WTC11 (cell line): Measurements from ENCODE around the gene TRPC4AP. TPM values are rescaled to one million over a fixed set of nuclear protein-coding genes. Genes with fewer than 3 reads are reported as not detected.

Source experiments
- AR ChIP-seq: fragments of 250-450 bp; sonication (Bioruptor Pico); IDR thresholded peaks from 2 replicates; pipeline ENCODE4 v1.9.0; 2021; ENCODE audit warnings: mild to moderate bottlenecking
- CBFB ChIP-seq: sonication (generic); formaldehyde crosslinking; IDR thresholded peaks from 2 replicates; pipeline ENCODE4 v1.8.1; 2022; ENCODE audit warnings: mild to moderate bottlenecking, low read depth, missing genetic modification reagents
- E2F1 ChIP-seq: sonication (generic); formaldehyde crosslinking; IDR thresholded peaks from 2 replicates; pipeline ENCODE4 v1.8.0; 2022; ENCODE audit warnings: mild to moderate bottlenecking, missing genetic modification reagents
- E2F5 ChIP-seq: sonication (generic); formaldehyde crosslinking; IDR thresholded peaks from 2 replicates; pipeline ENCODE4 v1.8.1; 2022; ENCODE audit warnings: mild to moderate bottlenecking, moderate library complexity, missing genetic modification reagents
- ETV6 ChIP-seq: sonication (generic); formaldehyde crosslinking; IDR thresholded peaks from 2 replicates; pipeline ENCODE4 v1.8.1; 2022; ENCODE audit warnings: mild to moderate bottlenecking, missing genetic modification reagents
- FOXJ3 ChIP-seq: sonication (generic); formaldehyde crosslinking; IDR thresholded peaks from 2 replicates; pipeline ENCODE4 v1.9.0; 2021; ENCODE audit warnings: missing genetic modification reagents, mild to moderate bottlenecking, borderline replicate concordance
- GABPB1 ChIP-seq: sonication (generic); formaldehyde crosslinking; IDR thresholded peaks from 2 replicates; pipeline ENCODE4 v1.8.1; 2023; ENCODE audit warnings: mild to moderate bottlenecking, missing genetic modification reagents
- GRHL2 ChIP-seq: fragments of 250-450 bp; sonication (Bioruptor Pico); IDR thresholded peaks from 2 replicates; pipeline ENCODE4 v1.8.0; 2022; ENCODE audit warnings: mild to moderate bottlenecking, moderate library complexity; ENCODE audit not compliant: insufficient replicate concordance, severe bottlenecking
- IRF1 ChIP-seq: sonication (generic); formaldehyde crosslinking; IDR thresholded peaks from 2 replicates; pipeline ENCODE4 v1.8.0; 2023; ENCODE audit warnings: missing genetic modification reagents
- MAX ChIP-seq: sonication (generic); formaldehyde crosslinking; IDR thresholded peaks from 2 replicates; pipeline ENCODE4 v1.8.0; 2022; ENCODE audit warnings: mild to moderate bottlenecking, missing genetic modification reagents
- NR2C2 ChIP-seq: sonication (generic); formaldehyde crosslinking; IDR thresholded peaks from 2 replicates; pipeline ENCODE4 v1.8.0; 2022; ENCODE audit warnings: mild to moderate bottlenecking, missing genetic modification reagents
- RELA ChIP-seq: sonication (generic); formaldehyde crosslinking; IDR thresholded peaks from 2 replicates; pipeline ENCODE4 v1.8.1; 2022; ENCODE audit warnings: missing genetic modification reagents, mild to moderate bottlenecking, borderline replicate concordance
- RORB ChIP-seq: fragments of 250-450 bp; sonication (Bioruptor Pico); IDR thresholded peaks from 2 replicates; pipeline ENCODE4 v1.9.0; 2021; ENCODE audit warnings: mild to moderate bottlenecking
- ZNF121 ChIP-seq: sonication (generic); formaldehyde crosslinking; IDR thresholded peaks from 2 replicates; pipeline ENCODE4 v1.8.0; 2023; ENCODE audit warnings: missing genetic modification reagents
- ZNF219 ChIP-seq: sonication (generic); formaldehyde crosslinking; IDR thresholded peaks from 2 replicates; pipeline ENCODE4 v1.8.0; 2023; ENCODE audit warnings: missing genetic modification reagents, mild to moderate bottlenecking, borderline replicate concordance
- ZNF281 ChIP-seq: sonication (generic); formaldehyde crosslinking; IDR thresholded peaks from 2 replicates; pipeline ENCODE4 v1.8.0; 2023; ENCODE audit warnings: mild to moderate bottlenecking, missing genetic modification reagents
- ZNF317 ChIP-seq: sonication (generic); formaldehyde crosslinking; IDR thresholded peaks from 2 replicates; pipeline ENCODE4 v1.8.1; 2023; ENCODE audit warnings: low read depth, mild to moderate bottlenecking, moderate library complexity, missing genetic modification reagents, borderline replicate concordance
- ZNF512 ChIP-seq: sonication (generic); formaldehyde crosslinking; IDR thresholded peaks from 2 replicates; pipeline ENCODE4 v1.8.1; 2022; ENCODE audit warnings: missing genetic modification reagents, borderline replicate concordance
- ZNF532 ChIP-seq: fragments of 250-450 bp; sonication (Bioruptor Pico); IDR thresholded peaks from 2 replicates; pipeline ENCODE4 v1.9.0; 2021; ENCODE audit warnings: mild to moderate bottlenecking, borderline replicate concordance
- total RNA-seq: library from RNA; stranded (reverse); gene quantifications from 3 replicates; pipeline ENCODE4 v1.2.3, GENCODE V29; 2021
- TF ChIP-seq, protein P1 (sequence below): sonication (generic); formaldehyde crosslinking; IDR thresholded peaks from 2 replicates; pipeline ENCODE4 v1.8.1; 2023; ENCODE audit warnings: mild to moderate bottlenecking, missing genetic modification reagents

Gene TRPC4AP
- total RNA-seq, 1 experiment from 2014 or later: 73.8 TPM

- TF ChIP-seq ZNF532 (CRISPR knock-in tag): no peak
- TF ChIP-seq ZNF512 (CRISPR knock-in tag): no peak
- TF ChIP-seq ZNF281 (CRISPR knock-in tag): no peak
- no peak for TF ChIP-seq AR (CRISPR knock-in tag)
- TF ChIP-seq GRHL2 (CRISPR knock-in tag): no peak
- TF ChIP-seq IRF1 (CRISPR knock-in tag): no peak
- no peak for TF ChIP-seq CBFB (CRISPR knock-in tag)
- TF ChIP-seq RORB (CRISPR knock-in tag): no peak
- TF ChIP-seq RELA (CRISPR knock-in tag): no peak
- TF ChIP-seq GABPB1 (CRISPR knock-in tag): peak; percentile 72; the same call in 1 of the 2 replicates
- no peak for TF ChIP-seq ZNF317
- no peak for TF ChIP-seq E2F1 (CRISPR knock-in tag)
- no peak for TF ChIP-seq NR2C2 (CRISPR knock-in tag)
- peak; percentile 54; the same call in 1 of the 2 replicates for TF ChIP-seq MAX (CRISPR knock-in tag)
- TF ChIP-seq ZNF121 (CRISPR knock-in tag): peak; percentile 97
- 0 out of 2 replicates have a peak, but pooled peaks have one; percentile 66 for TF ChIP-seq ZNF219 (CRISPR knock-in tag)
- peak; percentile 92 for TF ChIP-seq E2F5 (CRISPR knock-in tag)
- no peak for TF ChIP-seq FOXJ3 (CRISPR knock-in tag)
- TF ChIP-seq, protein P1, sequence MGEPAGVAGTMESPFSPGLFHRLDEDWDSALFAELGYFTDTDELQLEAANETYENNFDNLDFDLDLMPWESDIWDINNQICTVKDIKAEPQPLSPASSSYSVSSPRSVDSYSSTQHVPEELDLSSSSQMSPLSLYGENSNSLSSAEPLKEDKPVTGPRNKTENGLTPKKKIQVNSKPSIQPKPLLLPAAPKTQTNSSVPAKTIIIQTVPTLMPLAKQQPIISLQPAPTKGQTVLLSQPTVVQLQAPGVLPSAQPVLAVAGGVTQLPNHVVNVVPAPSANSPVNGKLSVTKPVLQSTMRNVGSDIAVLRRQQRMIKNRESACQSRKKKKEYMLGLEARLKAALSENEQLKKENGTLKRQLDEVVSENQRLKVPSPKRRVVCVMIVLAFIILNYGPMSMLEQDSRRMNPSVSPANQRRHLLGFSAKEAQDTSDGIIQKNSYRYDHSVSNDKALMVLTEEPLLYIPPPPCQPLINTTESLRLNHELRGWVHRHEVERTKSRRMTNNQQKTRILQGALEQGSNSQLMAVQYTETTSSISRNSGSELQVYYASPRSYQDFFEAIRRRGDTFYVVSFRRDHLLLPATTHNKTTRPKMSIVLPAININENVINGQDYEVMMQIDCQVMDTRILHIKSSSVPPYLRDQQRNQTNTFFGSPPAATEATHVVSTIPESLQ (CRISPR knock-in tag): no peak
- TF ChIP-seq ETV6 (CRISPR knock-in tag): peak; percentile 30; the same call in 1 of the 2 replicates
Observed at GRCh38 chr20:34955231-34956040, 137.2 kb downstream of the TRPC4AP start, which contains the start of the genes GSS and MYH7B (continued).
